Testis (tissue), 2 donors: ENCODE results near the gene RSPO4.

Experiments used
- POLR2A ChIP-seq: fragments of 450-650 bp; IDR thresholded peaks from one replicate; pipeline ENCODE4 v1.6.1; 2017; ENCODE audit warnings: antibody characterized with exemption, mild to moderate bottlenecking, moderate library complexity
- TF ChIP-seq, protein P1 (sequence below), 3 experiments: fragments of 450-650 bp in 2 of 3; fragments of 200-600 bp in 1 of 3; sonication (generic) in 1 of 3; IDR thresholded peaks; one replicate each; pipeline ENCODE4 v1.5.1; 2016 to 2019; ENCODE audit warnings: antibody characterized with exemption in 3 of 3, mild to moderate bottlenecking in 2 of 3, moderate library complexity in 1 of 3

- no peak for TF ChIP-seq POLR2A
- TF ChIP-seq, protein P1, sequence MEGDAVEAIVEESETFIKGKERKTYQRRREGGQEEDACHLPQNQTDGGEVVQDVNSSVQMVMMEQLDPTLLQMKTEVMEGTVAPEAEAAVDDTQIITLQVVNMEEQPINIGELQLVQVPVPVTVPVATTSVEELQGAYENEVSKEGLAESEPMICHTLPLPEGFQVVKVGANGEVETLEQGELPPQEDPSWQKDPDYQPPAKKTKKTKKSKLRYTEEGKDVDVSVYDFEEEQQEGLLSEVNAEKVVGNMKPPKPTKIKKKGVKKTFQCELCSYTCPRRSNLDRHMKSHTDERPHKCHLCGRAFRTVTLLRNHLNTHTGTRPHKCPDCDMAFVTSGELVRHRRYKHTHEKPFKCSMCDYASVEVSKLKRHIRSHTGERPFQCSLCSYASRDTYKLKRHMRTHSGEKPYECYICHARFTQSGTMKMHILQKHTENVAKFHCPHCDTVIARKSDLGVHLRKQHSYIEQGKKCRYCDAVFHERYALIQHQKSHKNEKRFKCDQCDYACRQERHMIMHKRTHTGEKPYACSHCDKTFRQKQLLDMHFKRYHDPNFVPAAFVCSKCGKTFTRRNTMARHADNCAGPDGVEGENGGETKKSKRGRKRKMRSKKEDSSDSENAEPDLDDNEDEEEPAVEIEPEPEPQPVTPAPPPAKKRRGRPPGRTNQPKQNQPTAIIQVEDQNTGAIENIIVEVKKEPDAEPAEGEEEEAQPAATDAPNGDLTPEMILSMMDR (IDR thresholded peaks at IDR 0.05) = no peak
Measured at GRCh38 chr20:1012359-1013168, 10.5 kb upstream of the RSPO4 start.
